Natural killer cell treated with Interleukin-12 subunit alpha and Interleukin-12 subunit beta and Interleukin-15 and Interleukin-18, amount 100 ng/mL, for 72 hours (primary cell): ENCODE data around the gene NUDT1. TPM values are rescaled to one million over a fixed set of nuclear protein-coding genes. Genes with fewer than 3 reads are reported as not detected.

Source experiments
- ATAC-seq, 2 donors: fragments of 150-1000 bp; cut with Tn5 transposase in 1 of 2; sonication (Bioruptor Pico), chemical (Tn5 transposase) in 1 of 2; 2 replicates each; pipeline ENCODE4 v1.10.0; 2021
- DNase-seq: peaks from one replicate; pipeline ENCODE4 v3.0.0; 2022; ENCODE audit warnings: low spot score
- H3K27ac Mint-ChIP-seq, 2 donors: 1 replicate in 1 of 2; 2 replicates in 1 of 2; pipeline ENCODE4 v1.8.0; 2022; ENCODE audit warnings: mixed read lengths in 2 of 2, mild to moderate bottlenecking in 1 of 2, moderate library complexity in 1 of 2
- H3K27me3 Mint-ChIP-seq, 2 donors: 1 replicate in 1 of 2; 2 replicates in 1 of 2; pipeline ENCODE4 v1.8.0; 2022; ENCODE audit warnings: mixed read lengths in 2 of 2
- H3K36me3 Mint-ChIP-seq: one replicate; pipeline ENCODE4 v1.8.0; 2022; ENCODE audit warnings: mixed read lengths
- H3K4me1 Mint-ChIP-seq, 2 donors: 1 replicate in 1 of 2; 2 replicates in 1 of 2; pipeline ENCODE4 v1.8.0; 2022; ENCODE audit warnings: low read depth in 2 of 2, mixed read lengths in 2 of 2, mild to moderate bottlenecking in 1 of 2
- H3K4me3 Mint-ChIP-seq: one replicate; pipeline ENCODE4 v1.8.0; 2022; ENCODE audit warnings: mixed read lengths
- H3K9me3 Mint-ChIP-seq: 2 replicates; pipeline ENCODE4 v1.8.0; 2022; ENCODE audit warnings: mixed read lengths
- total RNA-seq, 2 donors: library from RNA; stranded (reverse); gene quantifications; one replicate each; pipeline ENCODE4 v1.2.3, GENCODE V29; 2022

Gene NUDT1
- total RNA-seq, 2 donors from 2014 or later = 31.7 to 65.2 TPM

GRCh38 chr7:2253525-2254244, 11.7 kb downstream of the NUDT1 start:
- Mint-ChIP-seq H3K4me3 (no peak overlapping the region), H3K9me3 (no peaks in the 10 kb centered on the region), H3K27ac (no peak overlapping the region), H3K27me3 (no peaks in the 10 kb centered on the region), H3K36me3 (no peaks in the 10 kb centered on the region), H3K4me1 (peaks cover 17 to 21% of the 10 kb centered on the region in 2 donors)
- ATAC-seq (no peak), DNase-seq (no peak)

DNA sequence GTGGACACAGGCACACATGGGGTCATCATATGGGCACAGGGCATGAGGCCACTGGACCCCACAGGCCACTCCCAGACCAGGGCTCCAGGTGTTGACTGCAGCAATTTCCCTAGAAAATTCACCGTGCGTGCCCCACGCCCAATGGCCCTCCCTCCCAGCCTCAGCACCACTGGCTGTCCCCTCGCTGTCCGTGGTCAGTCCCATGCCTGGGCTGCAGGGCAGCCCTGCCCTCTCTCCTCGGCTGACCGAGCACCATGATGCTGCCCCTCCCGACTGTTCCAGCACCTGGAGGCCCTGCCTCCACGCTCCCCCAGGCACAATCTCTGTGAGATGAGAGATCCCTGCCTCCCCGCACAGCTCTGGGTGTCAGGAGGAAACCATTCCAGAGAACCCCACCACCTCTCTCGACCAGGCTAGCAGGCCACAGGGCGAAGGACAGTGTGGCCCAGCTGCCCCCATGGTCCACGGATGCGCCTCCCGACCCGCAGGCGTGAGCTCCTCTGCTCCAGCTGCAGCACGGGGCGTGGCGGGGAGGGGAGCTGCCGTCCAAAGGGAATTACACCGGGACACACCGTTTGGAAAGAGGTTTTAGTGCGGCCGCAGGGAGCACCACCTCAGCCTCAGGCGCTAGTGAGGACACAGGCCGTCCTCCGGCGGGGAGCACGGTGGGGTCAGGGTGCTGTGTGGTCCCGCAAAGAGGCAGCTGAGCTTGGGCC, 12.6 kb downstream of the NUDT1 start:
- Mint-ChIP-seq H3K27ac (no peak overlapping the region), H3K36me3 (no peaks in the 10 kb centered on the region), H3K27me3 (no peaks in the 10 kb centered on the region), H3K4me1 (peaks cover 9 to 20% of the 10 kb centered on the region in 2 donors), H3K4me3 (no peak overlapping the region), H3K9me3 (no peaks in the 10 kb centered on the region)
- DNase-seq (no peak), ATAC-seq (no peak)

DNA sequence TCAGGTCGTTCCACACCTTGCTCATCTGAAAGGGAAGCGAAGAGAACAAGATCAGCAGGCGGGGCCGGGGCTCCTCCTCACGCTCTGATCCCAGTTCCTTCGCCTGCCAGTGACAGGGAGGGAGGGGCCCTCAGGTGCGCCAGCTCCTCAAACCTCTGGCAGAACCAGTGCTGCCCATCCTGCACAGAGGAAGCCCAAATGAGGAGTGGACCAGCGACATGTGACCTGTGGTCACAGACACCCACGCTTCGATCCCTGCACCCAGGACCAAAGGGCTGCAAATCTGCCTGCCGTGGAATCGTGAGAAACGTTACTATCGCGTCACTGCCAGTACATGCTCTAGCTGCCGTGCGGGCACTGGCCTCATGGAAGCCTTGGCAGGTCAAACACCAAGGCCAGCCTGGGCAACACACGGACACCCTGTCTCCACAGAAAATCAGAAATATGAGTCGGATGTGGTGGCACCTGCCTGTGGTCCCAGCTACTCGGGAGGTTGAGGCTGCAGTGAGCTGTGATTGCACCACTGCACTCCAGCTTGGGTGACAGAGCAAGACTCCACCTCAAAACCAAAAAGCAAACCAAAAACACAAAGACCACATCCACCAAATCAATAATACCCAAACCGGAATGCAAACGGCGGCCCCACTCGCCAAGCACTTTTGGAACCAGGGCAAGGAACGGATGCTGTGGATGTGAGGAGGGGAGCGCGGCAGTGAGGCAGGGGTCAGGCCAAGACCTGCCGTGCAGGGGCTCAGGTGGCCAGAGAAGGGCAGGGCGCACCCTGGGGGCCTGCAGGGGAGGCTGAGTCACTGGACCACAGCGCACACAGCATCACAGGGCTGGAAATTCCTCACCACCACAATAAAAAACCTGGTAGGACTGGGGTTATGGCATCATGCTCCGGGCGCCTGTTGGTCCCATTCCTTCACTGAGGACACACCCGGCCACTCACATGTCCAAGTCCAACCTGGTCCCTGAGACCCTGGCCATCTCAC, 13.4 kb downstream of the NUDT1 start:
- DNase-seq (no peak), ATAC-seq (peak in 1 of 2 donors; percentile 11)
- peaks cover 11 to 19% of the 10 kb centered on the region in 2 donors for H3K4me1 Mint-ChIP-seq
- H3K27me3 Mint-ChIP-seq = no peaks in the 10 kb centered on the region
- no peaks in the 10 kb centered on the region for H3K9me3 Mint-ChIP-seq
- no peaks in the 10 kb centered on the region for H3K36me3 Mint-ChIP-seq
- H3K4me3 Mint-ChIP-seq = no peak overlapping the region
- H3K27ac Mint-ChIP-seq = no peak overlapping the region

- no peak for DNase-seq
- ATAC-seq = no peak
- no peaks in the 10 kb centered on the region for H3K36me3 Mint-ChIP-seq
- no peaks in the 10 kb centered on the region for H3K27me3 Mint-ChIP-seq
- peaks cover 11 to 19% of the 10 kb centered on the region in 2 donors for H3K4me1 Mint-ChIP-seq
- no peak overlapping the region for H3K27ac Mint-ChIP-seq
- H3K4me3 Mint-ChIP-seq = no peak overlapping the region
- no peaks in the 10 kb centered on the region for H3K9me3 Mint-ChIP-seq
Measured at GRCh38 chr7:2256306-2257045, 14.4 kb downstream of the NUDT1 start.

GRCh38 chr7:2257046-2257551, 15.1 kb downstream of the NUDT1 start:
- Mint-ChIP-seq H3K4me1 (peaks cover 11 to 19% of the 10 kb centered on the region in 2 donors), H3K36me3 (no peaks in the 10 kb centered on the region), H3K27me3 (no peaks in the 10 kb centered on the region), H3K27ac (no peak overlapping the region), H3K9me3 (no peaks in the 10 kb centered on the region), H3K4me3 (no peak overlapping the region)
- no peak for ATAC-seq
- no peak for DNase-seq

- no peaks in the 10 kb centered on the region for H3K27me3 Mint-ChIP-seq
- no peaks in the 10 kb centered on the region for H3K36me3 Mint-ChIP-seq
- ATAC-seq = no peak
- no peaks in the 10 kb centered on the region for H3K9me3 Mint-ChIP-seq
- no peak overlapping the region for H3K27ac Mint-ChIP-seq
- no peak for DNase-seq
- peaks cover 11 to 19% of the 10 kb centered on the region in 2 donors for H3K4me1 Mint-ChIP-seq
- no peak overlapping the region for H3K4me3 Mint-ChIP-seq
Measured at GRCh38 chr7:2257651-2258050, 15.6 kb downstream of the NUDT1 start.

GRCh38 chr7:2258661-2259365, 16.8 kb downstream of the NUDT1 start:
- peak overlapping the region; percentile 17 for H3K4me3 Mint-ChIP-seq
- no peaks in the 10 kb centered on the region for H3K9me3 Mint-ChIP-seq
- ATAC-seq (peak; percentile 74 to 75), DNase-seq (no peak)
- peaks cover 11 to 19% of the 10 kb centered on the region in 2 donors for H3K4me1 Mint-ChIP-seq
- H3K36me3 Mint-ChIP-seq = no peaks in the 10 kb centered on the region
- H3K27me3 Mint-ChIP-seq = no peaks in the 10 kb centered on the region
- H3K27ac Mint-ChIP-seq = peak overlapping the region in 1 of 2 donors; percentile 20

GRCh38 chr7:2259480-2259879, 17.5 kb downstream of the NUDT1 start:
- Mint-ChIP-seq H3K4me1 (peaks cover 11 to 19% of the 10 kb centered on the region in 2 donors), H3K27ac (peak overlapping the region in 1 of 2 donors; percentile 20), H3K4me3 (peak overlapping the region; percentile 17), H3K36me3 (no peaks in the 10 kb centered on the region), H3K9me3 (no peaks in the 10 kb centered on the region), H3K27me3 (no peaks in the 10 kb centered on the region)
- DNase-seq (no peak), ATAC-seq (no peak)

GRCh38 chr7:2260820-2261219, 18.8 kb downstream of the NUDT1 start:
- no peak for ATAC-seq
- no peak overlapping the region for H3K4me3 Mint-ChIP-seq
- H3K4me1 Mint-ChIP-seq = peaks cover 5 to 14% of the 10 kb centered on the region in 2 donors
- no peaks in the 10 kb centered on the region for H3K27me3 Mint-ChIP-seq
- H3K9me3 Mint-ChIP-seq = no peaks in the 10 kb centered on the region
- no peak overlapping the region for H3K27ac Mint-ChIP-seq
- H3K36me3 Mint-ChIP-seq = no peaks in the 10 kb centered on the region
- no peak for DNase-seq

DNA sequence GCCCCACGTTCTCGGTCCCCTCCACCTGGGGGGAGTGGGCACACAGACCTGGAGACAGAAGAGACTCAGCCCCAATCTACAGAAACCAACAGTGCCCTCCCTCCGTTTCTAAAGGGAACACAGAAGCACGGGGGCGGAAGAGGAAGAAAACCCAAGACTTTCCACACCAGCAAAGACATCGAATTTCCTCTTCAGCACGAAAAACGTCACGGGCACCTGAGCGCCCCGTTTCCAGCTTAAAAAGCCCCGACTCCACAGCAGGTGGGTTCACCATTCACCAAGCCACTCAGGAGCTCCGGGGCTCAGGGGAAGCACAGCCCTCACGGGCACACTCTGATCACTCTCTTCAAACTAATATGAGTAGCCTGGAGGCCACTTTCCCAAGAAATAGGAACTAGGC, 19.6 kb downstream of the NUDT1 start:
- ATAC-seq = no peak
- Mint-ChIP-seq H3K36me3 (no peaks in the 10 kb centered on the region), H3K27me3 (no peaks in the 10 kb centered on the region)

DNA sequence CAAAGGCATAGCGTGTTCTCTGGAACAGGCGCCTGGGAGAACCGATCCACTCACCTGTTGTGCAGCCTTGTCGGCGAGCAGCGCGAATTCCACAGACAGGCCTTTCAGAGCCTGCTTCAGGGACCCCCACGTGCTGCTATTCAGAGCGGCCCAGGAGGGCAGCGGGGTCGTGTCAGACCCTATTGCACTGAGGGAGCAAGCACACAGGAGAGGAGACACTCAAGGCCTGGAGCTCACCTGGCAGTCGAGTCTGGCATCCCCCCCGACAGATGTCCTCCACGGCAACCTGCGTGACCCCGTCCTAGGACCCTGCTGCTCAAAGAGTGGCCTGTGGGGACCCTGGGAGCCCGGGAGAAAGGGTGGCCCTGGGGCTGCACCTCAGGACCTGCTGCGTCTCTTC, 21.1 kb downstream of the NUDT1 start:
- no peaks in the 10 kb centered on the region for H3K36me3 Mint-ChIP-seq
- ATAC-seq (no peak), DNase-seq (no peak)
- no peak overlapping the region for H3K27ac Mint-ChIP-seq
- no peaks in the 10 kb centered on the region for H3K27me3 Mint-ChIP-seq
- H3K4me1 Mint-ChIP-seq = peaks cover 5 to 14% of the 10 kb centered on the region in 2 donors
- no peaks in the 10 kb centered on the region for H3K9me3 Mint-ChIP-seq
- H3K4me3 Mint-ChIP-seq = no peak overlapping the region

More for the DNA sequence above, 19.6 kb downstream of the NUDT1 start:
- no peak overlapping the region for H3K4me3 Mint-ChIP-seq
- DNase-seq = no peak
- peaks cover 5 to 14% of the 10 kb centered on the region in 2 donors for H3K4me1 Mint-ChIP-seq
- H3K27ac Mint-ChIP-seq = peak overlapping the region; percentile 3 to 6
- no peaks in the 10 kb centered on the region for H3K9me3 Mint-ChIP-seq

- H3K27ac Mint-ChIP-seq = no peak overlapping the region
- peaks cover 5 to 6% of the 10 kb centered on the region in 2 donors for H3K4me1 Mint-ChIP-seq
- no peak overlapping the region for H3K4me3 Mint-ChIP-seq
- no peak for DNase-seq
- no peaks in the 10 kb centered on the region for H3K36me3 Mint-ChIP-seq
- ATAC-seq = no peak
- no peaks in the 10 kb centered on the region for H3K9me3 Mint-ChIP-seq
- no peaks in the 10 kb centered on the region for H3K27me3 Mint-ChIP-seq
Measured at GRCh38 chr7:2264158-2264557, 22.1 kb downstream of the NUDT1 start.
